GM12874 (cell line): ENCODE data around the gene NFAT5.

ENCODE experiments used
- TF ChIP-seq, protein P1 (sequence below): IDR thresholded peaks from 2 replicates; pipeline ENCODE4 v1.5.1; 2011; ENCODE audit warnings: low read depth, mild to moderate bottlenecking, control low read depth, low read length, moderate library complexity; ENCODE audit not compliant: insufficient read depth

The NFAT5 gene

DNA sequence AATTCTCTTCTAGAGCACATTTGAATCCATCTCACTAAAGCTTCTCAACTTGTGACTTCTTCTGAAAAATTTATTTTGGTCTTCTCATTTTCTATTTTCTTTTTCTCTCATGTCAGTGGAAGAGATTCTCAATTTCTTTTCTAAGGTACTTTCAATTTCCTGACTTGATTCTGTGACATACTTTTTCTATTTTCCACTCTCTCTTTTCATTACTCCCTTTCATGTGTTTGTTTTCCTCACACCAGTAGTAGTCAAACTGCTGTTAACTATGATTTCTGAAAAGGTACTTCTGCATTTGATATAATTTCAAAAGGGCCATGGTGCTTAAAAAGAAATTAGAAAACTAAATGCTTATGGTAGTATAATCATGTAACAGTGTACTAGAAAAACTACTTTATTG is 41.9 kb downstream of the NFAT5 start:
- TF ChIP-seq, protein P1, sequence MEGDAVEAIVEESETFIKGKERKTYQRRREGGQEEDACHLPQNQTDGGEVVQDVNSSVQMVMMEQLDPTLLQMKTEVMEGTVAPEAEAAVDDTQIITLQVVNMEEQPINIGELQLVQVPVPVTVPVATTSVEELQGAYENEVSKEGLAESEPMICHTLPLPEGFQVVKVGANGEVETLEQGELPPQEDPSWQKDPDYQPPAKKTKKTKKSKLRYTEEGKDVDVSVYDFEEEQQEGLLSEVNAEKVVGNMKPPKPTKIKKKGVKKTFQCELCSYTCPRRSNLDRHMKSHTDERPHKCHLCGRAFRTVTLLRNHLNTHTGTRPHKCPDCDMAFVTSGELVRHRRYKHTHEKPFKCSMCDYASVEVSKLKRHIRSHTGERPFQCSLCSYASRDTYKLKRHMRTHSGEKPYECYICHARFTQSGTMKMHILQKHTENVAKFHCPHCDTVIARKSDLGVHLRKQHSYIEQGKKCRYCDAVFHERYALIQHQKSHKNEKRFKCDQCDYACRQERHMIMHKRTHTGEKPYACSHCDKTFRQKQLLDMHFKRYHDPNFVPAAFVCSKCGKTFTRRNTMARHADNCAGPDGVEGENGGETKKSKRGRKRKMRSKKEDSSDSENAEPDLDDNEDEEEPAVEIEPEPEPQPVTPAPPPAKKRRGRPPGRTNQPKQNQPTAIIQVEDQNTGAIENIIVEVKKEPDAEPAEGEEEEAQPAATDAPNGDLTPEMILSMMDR, result no peak

DNA sequence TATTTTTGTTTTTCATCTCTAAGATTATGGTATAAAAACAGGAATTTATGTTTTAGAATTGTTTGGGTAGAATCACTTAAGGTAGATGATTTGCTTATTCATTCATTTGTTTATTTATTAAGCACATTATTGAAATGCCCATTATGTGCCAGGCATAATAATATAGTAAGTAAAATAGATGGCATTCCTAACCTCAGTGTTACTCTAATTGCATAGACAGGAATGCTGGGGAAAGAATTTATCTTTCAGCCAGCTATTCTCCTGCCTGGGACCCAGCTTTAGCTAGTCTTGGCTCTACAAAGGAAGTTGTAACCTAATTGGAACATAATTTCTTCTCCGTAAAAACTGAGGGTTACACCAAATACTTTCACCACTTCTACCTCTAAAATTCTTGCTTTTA is 44.6 kb downstream of the NFAT5 start:
- TF ChIP-seq, protein P1, result no peak

DNA sequence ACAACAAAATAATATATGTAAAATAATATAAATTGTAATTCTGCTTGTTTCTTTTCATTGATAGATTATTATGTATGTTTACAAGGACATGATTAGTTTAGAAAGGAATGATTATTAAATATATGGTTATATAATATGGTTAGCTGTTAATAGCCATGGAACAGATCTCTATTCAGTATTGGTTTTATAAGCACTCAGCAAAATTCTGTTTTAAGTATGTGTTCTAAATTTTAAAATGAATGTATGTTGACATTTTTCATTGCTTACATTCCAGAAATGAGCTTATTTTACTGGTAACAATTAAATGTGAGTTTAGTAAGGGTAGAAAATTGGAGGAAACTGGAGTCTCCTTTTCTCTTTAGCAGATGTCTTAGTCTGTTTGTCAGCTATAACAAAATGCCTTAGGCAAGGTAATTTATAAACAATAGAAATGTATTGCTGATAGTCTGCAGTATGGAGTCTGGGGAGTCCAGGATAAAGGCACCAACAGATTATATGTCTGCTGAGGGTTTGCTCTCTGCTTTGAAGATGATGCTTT is 45.4 kb downstream of the NFAT5 start:
- TF ChIP-seq, protein P1, result no peak

DNA sequence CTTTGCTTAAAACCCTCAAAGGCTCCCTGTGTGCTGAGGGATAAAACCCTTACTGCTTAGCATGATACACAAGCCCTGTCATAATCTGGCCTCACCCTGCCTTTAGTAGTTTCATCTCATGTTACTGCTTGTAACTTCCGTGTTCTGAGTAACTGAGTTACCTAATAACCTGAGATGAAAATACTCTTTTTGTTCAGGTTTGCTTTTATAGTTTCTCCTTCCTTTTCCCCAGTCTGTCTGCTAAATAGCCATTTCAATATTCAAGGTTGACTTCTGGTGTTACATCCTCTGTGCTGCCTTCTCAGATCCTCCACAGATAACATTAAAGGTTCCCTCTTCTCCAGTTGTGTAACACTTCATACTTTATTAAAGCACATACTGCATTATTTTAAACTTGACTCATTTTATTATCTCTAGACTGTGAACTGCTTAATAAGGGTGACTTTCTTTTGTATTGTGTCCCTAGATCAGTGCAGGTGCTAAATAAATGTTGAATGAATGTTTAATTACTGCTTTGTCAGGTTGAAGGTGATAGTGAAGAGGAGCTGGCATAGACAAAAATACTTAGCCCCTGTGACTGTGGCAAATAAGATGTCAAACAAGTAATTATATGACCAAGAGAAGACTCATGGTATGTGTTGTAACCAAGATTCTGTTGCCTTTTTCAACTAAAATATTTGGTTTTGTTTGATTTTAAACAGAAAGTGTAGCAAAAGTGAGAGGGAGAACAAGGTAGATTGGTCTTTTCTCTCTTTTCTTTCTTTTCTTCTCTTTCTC is 47.8 kb downstream of the NFAT5 start:
- TF ChIP-seq, protein P1, result no peak

DNA sequence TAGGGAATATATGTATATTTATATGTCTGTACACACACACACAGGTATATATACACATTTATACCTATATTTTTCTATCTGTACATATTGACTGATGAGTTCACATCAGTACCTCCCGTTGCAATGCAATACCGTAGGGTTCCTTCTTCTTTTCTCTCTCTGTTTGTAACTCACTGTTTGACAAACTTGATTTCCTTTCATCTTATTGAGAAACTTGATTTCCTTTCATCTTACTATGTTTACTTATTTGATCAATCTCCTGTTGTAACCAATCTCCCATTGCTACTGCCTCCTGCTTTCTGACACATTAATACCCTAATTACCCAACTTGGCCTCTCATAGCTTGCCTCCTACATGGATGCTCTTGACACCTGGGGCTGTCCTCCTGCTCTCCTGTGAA is 49.8 kb downstream of the NFAT5 start:
- TF ChIP-seq, protein P1, result no peak

DNA sequence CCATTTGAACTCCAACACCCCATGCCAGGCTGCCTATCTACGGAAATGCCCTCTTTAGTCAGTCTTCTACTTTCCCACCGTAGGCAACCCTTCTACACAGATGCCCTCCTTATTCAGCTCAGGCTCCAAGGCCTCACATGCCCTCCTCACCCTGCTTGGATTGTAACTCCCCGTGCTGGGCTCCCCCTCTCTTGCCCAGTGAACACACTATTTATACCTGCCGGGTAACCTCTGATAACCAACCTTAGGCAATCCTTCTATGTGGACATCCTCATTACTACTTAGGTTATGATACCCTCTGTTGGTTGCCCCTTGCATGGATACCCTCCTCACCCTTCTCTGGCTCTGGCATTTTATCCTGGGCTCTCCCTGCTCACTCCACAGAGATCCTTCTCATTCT is 50.3 kb downstream of the NFAT5 start:
- TF ChIP-seq, protein P1, result no peak

DNA sequence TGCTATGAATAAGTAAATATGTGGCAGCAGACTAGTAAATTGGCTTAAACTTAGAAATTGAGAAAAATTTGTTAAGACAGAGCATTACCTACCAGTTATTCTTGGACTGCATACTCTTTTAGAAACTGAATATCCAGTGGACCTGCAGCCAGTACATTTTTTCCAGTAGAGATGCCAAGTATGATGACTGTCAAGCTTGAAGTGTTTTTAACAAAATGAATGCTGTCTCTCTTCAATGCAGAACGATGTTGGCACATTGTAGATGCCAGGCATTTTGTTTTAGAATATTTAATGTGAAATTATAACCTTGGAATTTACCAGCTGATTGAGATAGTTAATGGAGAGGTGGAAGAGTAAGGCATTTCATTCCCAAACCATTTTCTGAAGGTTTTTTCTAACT is 52.5 kb downstream of the NFAT5 start:
- TF ChIP-seq, protein P1, result no peak
